PC-3 (cell line): Measurements from ENCODE around the gene EFCAB9. TPM values are rescaled to one million over a fixed set of nuclear protein-coding genes. Genes with fewer than 3 reads are reported as not detected.

Source experiments
- ATAC-seq: fragments of 200-7000 bp; cut with Tn5 transposase; 2 replicates; pipeline ENCODE4 v1.9.1; 2020; ENCODE audit warnings: mild to moderate bottlenecking, moderate library complexity
- BruUV-seq: library from RNA; stranded (reverse); fragments of 400-500 nt; replicated peaks from 2 replicates; lab custom pipeline; 2021; lab: Mats Ljungman, UMichigan
- CTCF ChIA-PET: fragments of 300-600 bp; sonication (Branson Sonifier 250); formaldehyde crosslinking; loops from one replicate; lab custom pipeline; 2022; ENCODE audit warnings: antibody characterized with exemption; lab: Charles Lee
- POLR2A ChIA-PET: fragments of 300-600 bp; sonication (Branson Sonifier 250); formaldehyde crosslinking; loops from one replicate; lab custom pipeline; 2022; ENCODE audit warnings: antibody characterized with exemption; ENCODE audit not compliant: unreplicated experiment; lab: Charles Lee
- DNase-seq: peaks from one replicate; pipeline ENCODE4 v3.0.0-alpha.2; 2015
- H2AFZ ChIP-seq: fragments of 300-600 bp; sonication (generic); 2 replicates; pipeline ENCODE4 v1.6.0; 2016; ENCODE audit warnings: antibody characterized with exemption, low read length
- H3F3A ChIP-seq: fragments of 300-600 bp; sonication (generic); one replicate; pipeline ENCODE4 v1.6.0; 2017; ENCODE audit warnings: antibody characterized with exemption, low read length, control low read depth, mild to moderate bottlenecking; ENCODE audit not compliant: unreplicated experiment
- H3K27ac ChIP-seq: fragments of 300-600 bp; sonication (generic); 2 replicates; pipeline ENCODE4 v1.5.1; 2016; ENCODE audit warnings: mild to moderate bottlenecking, low read length
- H3K27me3 ChIP-seq: fragments of 300-600 bp; sonication (generic); 2 replicates; pipeline ENCODE4 v1.6.1; 2016; ENCODE audit warnings: low read length, mixed read lengths
- H3K36me3 ChIP-seq: fragments of 300-600 bp; sonication (generic); 2 replicates; pipeline ENCODE4 v1.6.1; 2016; ENCODE audit warnings: low read depth, mixed run types, low read length, mixed read lengths
- H3K4me1 ChIP-seq: fragments of 300-600 bp; sonication (generic); 2 replicates; pipeline ENCODE4 v1.5.1; 2016; ENCODE audit warnings: low read length; ENCODE audit not compliant: insufficient read depth
- H3K4me2 ChIP-seq: fragments of 300-600 bp; sonication (generic); 2 replicates; pipeline ENCODE4 v1.6.0; 2016; ENCODE audit warnings: low read length
- H3K4me3 ChIP-seq: fragments of 300-600 bp; sonication (generic); 2 replicates; pipeline ENCODE4 v1.5.1; 2016; ENCODE audit warnings: mild to moderate bottlenecking, low read length, mixed read lengths
- H3K79me2 ChIP-seq: fragments of 300-600 bp; sonication (generic); 2 replicates; pipeline ENCODE4 v1.6.1; 2017; ENCODE audit warnings: low read length, mixed read lengths
- H3K9ac ChIP-seq: fragments of 300-600 bp; sonication (generic); 2 replicates; pipeline ENCODE4 v1.6.0; 2016; ENCODE audit warnings: mild to moderate bottlenecking, low read length
- H3K9me2 ChIP-seq: fragments of 300-600 bp; sonication (generic); replicated peaks from 2 replicates; pipeline ENCODE4 v1.6.1; 2016; ENCODE audit warnings: mixed run types, low read length, mixed read lengths
- H3K9me3 ChIP-seq: fragments of 300-600 bp; sonication (generic); 2 replicates; pipeline ENCODE4 v1.6.1; 2016; ENCODE audit warnings: low read length, mixed read lengths
- H4K20me1 ChIP-seq: fragments of 300-600 bp; sonication (generic); 2 replicates; pipeline ENCODE4 v1.6.1; 2016; ENCODE audit warnings: low read length, mixed read lengths
- EZH2 ChIP-seq: fragments of 300-600 bp; sonication (generic); IDR thresholded peaks from one replicate; pipeline ENCODE4 v1.6.1; 2017; ENCODE audit warnings: antibody characterized with exemption, mild to moderate bottlenecking, low read length; ENCODE audit not compliant: unreplicated experiment
- EZH2phosphoT487 ChIP-seq: fragments of 300-600 bp; sonication (generic); IDR thresholded peaks from 2 replicates; pipeline ENCODE4 v1.6.1; 2018; ENCODE audit warnings: mild to moderate bottlenecking, antibody characterized with exemption, low read length, borderline replicate concordance
- intact Hi-C: fragments of 100-400 bp; cut with micrococcal nuclease; formaldehyde crosslinking; loops from 2 replicates; pipeline ENCODE4 v1.9.0; 2023
- total RNA-seq: library from RNA; depleted of rRNA; stranded (reverse); fragments of >200 nt; gene quantifications from 2 replicates; pipeline ENCODE4 v1.2.3, GENCODE V29; 2014
- TF ChIP-seq, protein P1 (sequence below): fragments of 300-600 bp; sonication (generic); conservative IDR thresholded peaks from 2 replicates; pipeline ENCODE4 v1.5.1; 2017; ENCODE audit warnings: antibody characterized with exemption, low read depth, mild to moderate bottlenecking, low read length

EFCAB9 gene
- total RNA-seq, 1 experiment from 2014 or later: not detected

DNA sequence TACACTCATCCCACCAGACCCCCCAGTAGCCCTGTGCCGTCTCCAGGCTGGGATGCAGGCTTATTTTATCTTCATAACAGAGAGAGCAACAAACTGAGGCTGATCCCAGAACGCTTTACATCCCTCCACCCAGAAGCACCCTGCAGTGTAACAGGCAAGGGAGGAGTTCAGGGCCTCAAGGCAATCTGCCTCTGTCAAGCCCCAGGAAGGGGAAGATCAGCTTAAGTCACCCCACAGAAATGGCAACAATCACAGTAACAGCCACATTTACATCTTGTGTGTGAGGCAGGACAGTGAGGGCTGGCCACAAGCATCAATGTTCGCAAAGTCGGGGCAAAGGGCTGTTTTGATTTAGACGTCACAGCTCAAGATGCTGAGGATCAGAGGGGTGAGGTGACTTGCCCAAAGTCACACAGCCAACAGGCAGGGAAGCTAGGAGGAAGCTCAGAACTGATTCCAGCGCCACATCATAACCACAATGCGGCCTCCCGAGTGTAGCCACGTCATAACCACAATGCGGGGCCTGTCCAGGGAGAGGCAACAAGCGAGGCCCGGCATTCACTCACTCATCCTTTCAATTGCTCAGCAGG is 20.3 kb upstream of the EFCAB9 start:
- peaks cover 26% of the 10 kb centered on the region for H3K4me1 ChIP-seq
- H3K4me2 ChIP-seq: peak overlapping the region; percentile 24; the same call in 1 of the 2 replicates
- ChIA-PET POLR2A (no interaction called here), CTCF (interaction anchor here (1.0 to 1.8 kb wide), 2 partner anchors 12 to 15 kb away, joined by 3 to 6 read pairs; partner anchors contain the start of gene STK10)
- H3K27me3 ChIP-seq: no peaks in the 10 kb centered on the region
- TF ChIP-seq EZH2 (no peak), EZH2phosphoT487 (no peak)
- TF ChIP-seq, protein P1, sequence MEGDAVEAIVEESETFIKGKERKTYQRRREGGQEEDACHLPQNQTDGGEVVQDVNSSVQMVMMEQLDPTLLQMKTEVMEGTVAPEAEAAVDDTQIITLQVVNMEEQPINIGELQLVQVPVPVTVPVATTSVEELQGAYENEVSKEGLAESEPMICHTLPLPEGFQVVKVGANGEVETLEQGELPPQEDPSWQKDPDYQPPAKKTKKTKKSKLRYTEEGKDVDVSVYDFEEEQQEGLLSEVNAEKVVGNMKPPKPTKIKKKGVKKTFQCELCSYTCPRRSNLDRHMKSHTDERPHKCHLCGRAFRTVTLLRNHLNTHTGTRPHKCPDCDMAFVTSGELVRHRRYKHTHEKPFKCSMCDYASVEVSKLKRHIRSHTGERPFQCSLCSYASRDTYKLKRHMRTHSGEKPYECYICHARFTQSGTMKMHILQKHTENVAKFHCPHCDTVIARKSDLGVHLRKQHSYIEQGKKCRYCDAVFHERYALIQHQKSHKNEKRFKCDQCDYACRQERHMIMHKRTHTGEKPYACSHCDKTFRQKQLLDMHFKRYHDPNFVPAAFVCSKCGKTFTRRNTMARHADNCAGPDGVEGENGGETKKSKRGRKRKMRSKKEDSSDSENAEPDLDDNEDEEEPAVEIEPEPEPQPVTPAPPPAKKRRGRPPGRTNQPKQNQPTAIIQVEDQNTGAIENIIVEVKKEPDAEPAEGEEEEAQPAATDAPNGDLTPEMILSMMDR: no peak
- no peak overlapping the region for H3K9ac ChIP-seq
- peaks cover 13% of the 10 kb centered on the region; the same call in 1 of the 2 replicates for H4K20me1 ChIP-seq
- H3K9me3 ChIP-seq: no peaks in the 10 kb centered on the region
- intact Hi-C loops: no loop called here
- no peak overlapping the region for H2AFZ ChIP-seq
- DNase-seq: peak; percentile 90
- no peaks in the 10 kb centered on the region for H3K36me3 ChIP-seq
- no TSS peak for BruUV-seq
- peak; percentile 86 for ATAC-seq
- H3K9me2 ChIP-seq: no peaks in the 10 kb centered on the region
- peaks cover 57% of the 10 kb centered on the region for H3K79me2 ChIP-seq
- peak overlapping the region; percentile 22 for H3K27ac ChIP-seq
- no peak overlapping the region for H3K4me3 ChIP-seq
- H3F3A ChIP-seq: no peaks in the 10 kb centered on the region

DNA sequence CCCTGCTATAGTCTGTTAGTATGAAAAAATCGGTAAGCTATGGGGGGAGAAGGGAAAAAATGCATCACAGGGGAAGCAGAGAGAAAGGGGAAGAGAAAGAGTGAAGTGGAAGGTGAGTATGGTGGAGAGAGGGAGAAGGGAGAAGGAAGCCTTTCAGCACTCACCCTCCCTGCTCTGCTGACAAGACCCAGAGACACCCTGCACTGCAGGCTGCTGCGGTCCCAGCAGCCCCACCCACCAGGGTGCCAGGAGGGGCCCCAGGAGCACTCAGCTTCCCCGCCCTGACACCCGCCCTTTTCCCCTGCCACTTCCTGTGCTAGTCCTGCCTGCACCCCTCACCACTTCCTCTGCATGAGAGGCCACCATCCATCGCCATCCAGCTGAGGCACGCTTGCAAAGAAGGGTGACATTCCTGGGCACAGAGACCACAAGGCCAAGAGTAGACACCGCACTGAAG is 18.7 kb upstream of the EFCAB9 start:
- Histone ChIP-seq H3K4me1 (peaks cover 26% of the 10 kb centered on the region), H3K4me2 (no peak overlapping the region), H3K4me3 (no peak overlapping the region), H2AFZ (no peak overlapping the region), H3K27me3 (no peaks in the 10 kb centered on the region), H3K9me3 (no peaks in the 10 kb centered on the region), H3F3A (no peaks in the 10 kb centered on the region), H3K27ac (no peak overlapping the region), H3K36me3 (no peaks in the 10 kb centered on the region), H3K9ac (no peak overlapping the region), H3K79me2 (peaks cover 65% of the 10 kb centered on the region), H4K20me1 (peaks cover 18% of the 10 kb centered on the region; the same call in 1 of the 2 replicates), H3K9me2 (no peaks in the 10 kb centered on the region)
- TF ChIP-seq EZH2 (no peak), EZH2phosphoT487 (no peak)
- TF ChIP-seq, protein P1: no peak
- intact Hi-C loops: no loop called here
- BruUV-seq: no TSS peak
- ChIA-PET POLR2A (no interaction called here), CTCF (interaction anchor here (0.7 kb wide), 1 partner anchor 13 kb away, joined by 3 read pairs; the partner anchor contains the start of gene STK10)
- ATAC-seq: peak; percentile 9; the same call in 1 of the 2 replicates
- DNase-seq: no peak

DNA sequence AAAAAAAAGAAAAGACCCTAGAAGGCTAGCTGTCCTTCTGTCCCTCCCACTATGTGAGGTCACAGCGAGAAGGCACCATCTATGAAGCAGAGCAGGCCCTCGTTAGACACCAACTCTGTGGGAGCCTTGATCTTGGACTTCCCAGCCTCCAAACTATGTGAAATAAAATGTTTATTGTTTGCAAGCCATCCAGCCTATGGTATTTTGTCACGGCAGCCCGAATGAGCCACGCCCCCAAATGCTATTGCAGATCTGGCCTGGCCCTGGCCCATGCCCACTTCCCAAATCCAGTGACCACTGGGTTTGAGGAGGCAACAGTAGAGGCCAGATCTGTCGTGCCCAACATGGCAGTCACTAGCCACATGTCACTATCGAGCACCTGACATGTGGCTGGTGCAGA is 16.8 kb upstream of the EFCAB9 start:
- peaks cover 22% of the 10 kb centered on the region; the same call in 1 of the 2 replicates for H4K20me1 ChIP-seq
- BruUV-seq: no TSS peak
- intact Hi-C loops: no loop called here
- H3K9me2 ChIP-seq: no peaks in the 10 kb centered on the region
- no peaks in the 10 kb centered on the region for H3K9me3 ChIP-seq
- DNase-seq (no peak), ATAC-seq (no peak)
- POLR2A ChIA-PET: no interaction called here
- no peak overlapping the region for H3K4me3 ChIP-seq
- H3K36me3 ChIP-seq: no peaks in the 10 kb centered on the region
- no peaks in the 10 kb centered on the region for H3K27me3 ChIP-seq
- H2AFZ ChIP-seq: no peak overlapping the region
- TF ChIP-seq, protein P1: no peak
- TF ChIP-seq EZH2: no peak
- no peak for TF ChIP-seq EZH2phosphoT487
- no peak overlapping the region for H3K4me2 ChIP-seq
- CTCF ChIA-PET: no interaction called here
- no peaks in the 10 kb centered on the region for H3F3A ChIP-seq
- H3K27ac ChIP-seq: no peak overlapping the region
- H3K9ac ChIP-seq: no peak overlapping the region
- peaks cover 26% of the 10 kb centered on the region for H3K4me1 ChIP-seq
- peaks cover 79% of the 10 kb centered on the region for H3K79me2 ChIP-seq
